H1 (cell line): Measurements from ENCODE around the gene RAPGEF1.
"Not testable (repeated sequence)": the region's sequence is repeated elsewhere in the genome, so short reads cannot be mapped to it uniquely, and the experiment has no call there.

Experiments
- ATF2 ChIP-seq: IDR thresholded peaks from 2 replicates; pipeline ENCODE4 v1.6.1; 2012; ENCODE audit warnings: low read length, inconsistent platforms
- CHD2 ChIP-seq: IDR thresholded peaks from 2 replicates; pipeline ENCODE4 v1.6.1; 2012; ENCODE audit warnings: low read length, improper control_type of control experiment
- CREB1 ChIP-seq: IDR thresholded peaks from 2 replicates; pipeline ENCODE4 v1.6.1; 2012; ENCODE audit warnings: inconsistent platforms
- CTCF ChIP-seq, 3 experiments: IDR thresholded peaks; 1 replicate in 2 of 3; 2 replicates in 1 of 3; pipeline versions ENCODE4 v1.5.1 to v1.6.1; 2011; ENCODE audit warnings: low read length in 3 of 3, mild to moderate bottlenecking in 3 of 3, inconsistent platforms in 2 of 3, low read depth in 1 of 3, moderate library complexity in 1 of 3; ENCODE audit not compliant: insufficient read depth in 1 of 3; ENCODE audit errors: control extremely low read depth in 1 of 3
- EP300 ChIP-seq, 2 experiments: IDR thresholded peaks; 1 replicate in 1 of 2; 2 replicates in 1 of 2; pipeline ENCODE4 v1.6.1; 2011 to 2012; ENCODE audit warnings: low read depth in 2 of 2, low read length in 2 of 2, mild to moderate bottlenecking in 2 of 2, borderline replicate concordance in 1 of 2, inconsistent platforms in 1 of 2, moderate library complexity in 1 of 2
- POLR2A ChIP-seq, 2 experiments: IDR thresholded peaks; 1 replicate in 1 of 2; 2 replicates in 1 of 2; pipeline ENCODE4 v1.6.1; 2011; ENCODE audit warnings: low read depth in 2 of 2, low read length in 2 of 2, mild to moderate bottlenecking in 2 of 2; ENCODE audit errors: control extremely low read depth in 1 of 2
- RAD21 ChIP-seq, 2 experiments: IDR thresholded peaks in 1 of 2; conservative IDR thresholded peaks in 1 of 2; 2 replicates each; pipeline ENCODE4 v1.6.1; 2011; ENCODE audit warnings: low read depth in 2 of 2, low read length in 2 of 2, improper control_type of control experiment in 1 of 2, inconsistent platforms in 1 of 2, mild to moderate bottlenecking in 1 of 2, moderate library complexity in 1 of 2
- SP2 ChIP-seq: IDR thresholded peaks from 2 replicates; pipeline ENCODE4 v1.6.1; 2012; ENCODE audit warnings: mild to moderate bottlenecking, low read length, inconsistent platforms
- TBP ChIP-seq: IDR thresholded peaks from 2 replicates; pipeline ENCODE4 v1.6.1; 2011; ENCODE audit warnings: low read depth, low read length, improper control_type of control experiment

- TF ChIP-seq CTCF (IDR thresholded peaks at IDR 0.05; ENCODE audit: control extremely low read depth in 1 of 3, insufficient read depth in 1 of 3, low read depth in 1 of 3, low read length in 3 of 3); TBP; CHD2; CREB1; POLR2A (IDR thresholded peaks at IDR 0.05; ENCODE audit: control extremely low read depth in 1 of 2, low read depth in 2 of 2, low read length in 2 of 2); SP2; RAD21 (IDR thresholded peaks at IDR 0.05 in 1 of 2, conservative IDR thresholded peaks at IDR 0.05 in 1 of 2; ENCODE audit: low read depth in 2 of 2, low read length in 2 of 2); EP300 (IDR thresholded peaks at IDR 0.05; ENCODE audit: borderline replicate concordance in 1 of 2, low read depth in 2 of 2, low read length in 2 of 2); ATF2: not testable (repeated sequence)
These were observed 85.5 kb downstream of the RAPGEF1 start for GRCh38 chr9:131654369-131654768.
